GM13976 (cell line): ENCODE results near the gene MYRF.

Experiments
- DNase-seq: peaks from one replicate; pipeline ENCODE4 v3.0.0; 2012; ENCODE audit warnings: low spot score
- in situ Hi-C: fragments of 300-500 bp; cut with MboI; formaldehyde crosslinking; loops from one replicate; pipeline ENCODE4 v1.12.0; 2022; ENCODE audit warnings: low sequenced_read_pairs, mixed read lengths, inconsistent platforms; ENCODE audit not compliant: unreplicated experiment
- TF ChIP-seq, protein P1 (sequence below): IDR thresholded peaks from 2 replicates; pipeline ENCODE4 v1.5.1; 2012; ENCODE audit warnings: borderline replicate concordance, mild to moderate bottlenecking; ENCODE audit not compliant: insufficient read depth; ENCODE audit errors: extremely low read depth, missing control alignments, control extremely low read depth

MYRF gene

DNA sequence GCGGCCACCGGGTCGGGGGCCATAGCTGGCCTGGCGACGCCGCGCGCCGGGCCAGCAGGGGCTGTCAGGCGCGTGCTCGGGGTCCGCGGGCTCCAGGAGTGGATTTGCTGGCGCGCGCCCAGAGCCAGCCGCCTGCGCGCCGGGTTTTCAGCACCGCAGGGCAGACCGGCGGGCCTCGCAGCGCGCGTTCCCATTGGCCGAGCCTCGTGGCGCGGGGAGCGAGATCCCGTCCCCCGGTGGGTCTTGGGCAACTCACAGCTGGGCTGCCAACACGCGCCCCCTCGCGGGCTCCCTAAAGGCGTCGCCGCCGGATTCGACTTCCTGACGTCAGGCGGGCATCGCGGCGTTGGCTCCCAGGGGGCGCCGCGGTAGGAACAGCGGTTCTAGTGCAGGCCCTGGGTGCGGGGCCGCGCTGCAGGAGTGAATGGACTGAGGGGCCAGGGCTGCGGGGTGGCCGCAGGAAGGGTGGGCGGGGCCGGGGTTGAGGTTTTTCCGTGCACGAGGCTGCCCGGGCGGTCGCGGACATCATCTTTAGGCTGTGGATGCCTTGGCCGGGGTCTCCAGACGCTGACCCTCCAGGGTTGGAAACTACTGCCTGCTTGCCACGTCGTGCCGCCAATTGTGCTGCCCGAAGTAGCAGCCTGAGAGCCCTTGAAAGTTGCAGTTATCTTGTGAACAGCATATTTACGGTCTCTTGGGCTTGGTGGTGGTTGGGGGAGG is 64.5 kb downstream of the MYRF start, which contains the start of gene FADS1:
TSS of gene FADS1 (minus strand) at position 268 of the 720 bp plus-strand sequence. CDS start at position 194, 74 bp downstream.
- in situ Hi-C loops: no loop called here
- TF ChIP-seq, protein P1, sequence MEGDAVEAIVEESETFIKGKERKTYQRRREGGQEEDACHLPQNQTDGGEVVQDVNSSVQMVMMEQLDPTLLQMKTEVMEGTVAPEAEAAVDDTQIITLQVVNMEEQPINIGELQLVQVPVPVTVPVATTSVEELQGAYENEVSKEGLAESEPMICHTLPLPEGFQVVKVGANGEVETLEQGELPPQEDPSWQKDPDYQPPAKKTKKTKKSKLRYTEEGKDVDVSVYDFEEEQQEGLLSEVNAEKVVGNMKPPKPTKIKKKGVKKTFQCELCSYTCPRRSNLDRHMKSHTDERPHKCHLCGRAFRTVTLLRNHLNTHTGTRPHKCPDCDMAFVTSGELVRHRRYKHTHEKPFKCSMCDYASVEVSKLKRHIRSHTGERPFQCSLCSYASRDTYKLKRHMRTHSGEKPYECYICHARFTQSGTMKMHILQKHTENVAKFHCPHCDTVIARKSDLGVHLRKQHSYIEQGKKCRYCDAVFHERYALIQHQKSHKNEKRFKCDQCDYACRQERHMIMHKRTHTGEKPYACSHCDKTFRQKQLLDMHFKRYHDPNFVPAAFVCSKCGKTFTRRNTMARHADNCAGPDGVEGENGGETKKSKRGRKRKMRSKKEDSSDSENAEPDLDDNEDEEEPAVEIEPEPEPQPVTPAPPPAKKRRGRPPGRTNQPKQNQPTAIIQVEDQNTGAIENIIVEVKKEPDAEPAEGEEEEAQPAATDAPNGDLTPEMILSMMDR: peak; percentile 76
- peak; percentile 87 for DNase-seq

DNA sequence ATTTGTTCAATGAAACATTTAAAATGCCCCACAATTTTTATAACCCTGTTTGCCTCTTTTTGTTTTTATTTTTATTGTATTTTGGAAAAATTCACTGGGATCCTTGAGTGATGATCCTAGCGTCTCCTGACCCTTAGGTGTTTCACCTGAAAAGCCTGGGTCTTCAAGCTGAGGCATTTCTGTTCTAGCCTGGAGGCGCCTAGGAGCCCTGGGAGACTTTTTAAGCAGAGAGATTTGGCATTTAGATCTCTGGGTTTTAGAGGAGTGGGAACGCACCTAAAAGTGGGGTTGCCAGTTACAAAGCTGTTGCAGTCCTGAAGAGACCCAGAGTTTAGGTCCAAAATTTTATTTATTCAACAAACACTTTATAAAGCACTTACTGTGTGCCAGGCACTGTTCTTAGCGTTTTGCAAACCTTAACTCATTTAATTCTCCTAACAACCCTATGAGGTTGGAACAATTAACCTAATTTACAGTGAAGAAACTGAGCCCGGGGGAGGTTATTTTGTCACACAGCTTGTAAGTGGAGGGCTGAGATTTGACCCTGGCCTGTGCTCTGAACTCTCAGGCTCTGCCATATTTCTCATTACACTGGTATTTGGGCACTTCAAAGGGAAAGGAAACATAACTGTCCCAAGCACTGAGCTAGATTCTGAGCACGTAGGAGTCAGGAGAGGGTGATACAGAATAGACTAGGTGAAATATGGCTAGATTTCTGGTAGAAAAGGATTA is 65.2 kb downstream of the MYRF start:
- TF ChIP-seq, protein P1: no peak
- no peak for DNase-seq
- in situ Hi-C loops: no loop called here

DNA sequence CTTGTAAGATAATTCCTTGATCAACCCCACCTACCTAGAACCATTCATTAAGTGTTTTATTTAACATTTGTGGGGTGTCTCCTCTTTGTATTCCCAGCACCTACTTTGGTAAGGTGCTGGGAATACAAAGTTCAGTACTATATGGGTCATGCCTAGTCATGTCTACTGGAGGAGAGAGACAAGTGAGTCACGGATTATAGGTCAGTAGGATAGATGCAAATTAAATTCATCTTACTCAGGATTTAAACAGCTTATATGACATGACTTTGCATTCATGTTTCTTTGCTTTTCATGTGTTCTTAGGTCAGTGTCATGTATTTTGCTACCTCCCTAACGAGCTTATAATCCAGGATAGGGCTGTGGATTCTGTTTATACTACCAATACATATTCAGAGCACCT is 67.7 kb downstream of the MYRF start:
- in situ Hi-C loops: no loop called here
- TF ChIP-seq, protein P1: no peak
- no peak for DNase-seq

DNA sequence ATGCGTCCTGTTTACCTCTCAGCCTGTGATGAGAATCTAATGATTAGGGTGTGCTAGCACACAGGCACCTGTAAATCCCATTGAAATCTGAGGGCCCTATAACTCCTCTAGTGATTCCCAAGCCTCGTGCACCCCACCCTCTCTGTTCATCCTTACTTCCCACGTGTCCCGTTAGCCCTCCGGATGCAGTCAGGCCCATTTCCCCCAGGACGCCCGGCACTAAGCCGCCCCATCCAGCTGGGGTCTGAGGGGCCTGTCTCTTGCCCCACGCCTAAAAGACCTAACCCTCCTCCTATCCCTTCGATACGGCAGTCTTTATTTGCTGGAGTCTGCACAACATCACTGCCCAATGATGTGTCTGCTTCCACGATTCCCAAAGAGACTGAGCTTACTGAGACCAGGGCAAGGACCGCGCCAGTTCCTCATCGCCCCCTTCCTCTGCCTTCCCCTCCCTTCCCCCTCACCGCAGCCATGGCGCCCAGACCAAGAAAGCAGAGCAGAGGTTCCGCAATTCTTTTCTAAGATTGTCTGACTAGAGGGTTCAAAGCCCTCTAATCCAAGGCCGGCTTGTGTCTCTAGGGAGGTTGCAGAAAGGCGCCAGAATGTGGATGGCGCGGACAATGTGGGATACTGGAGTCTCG is 74.6 kb downstream of the MYRF start:
- DNase-seq: peak; percentile 45
- TF ChIP-seq, protein P1: no peak
- in situ Hi-C loops: no loop called here

DNA sequence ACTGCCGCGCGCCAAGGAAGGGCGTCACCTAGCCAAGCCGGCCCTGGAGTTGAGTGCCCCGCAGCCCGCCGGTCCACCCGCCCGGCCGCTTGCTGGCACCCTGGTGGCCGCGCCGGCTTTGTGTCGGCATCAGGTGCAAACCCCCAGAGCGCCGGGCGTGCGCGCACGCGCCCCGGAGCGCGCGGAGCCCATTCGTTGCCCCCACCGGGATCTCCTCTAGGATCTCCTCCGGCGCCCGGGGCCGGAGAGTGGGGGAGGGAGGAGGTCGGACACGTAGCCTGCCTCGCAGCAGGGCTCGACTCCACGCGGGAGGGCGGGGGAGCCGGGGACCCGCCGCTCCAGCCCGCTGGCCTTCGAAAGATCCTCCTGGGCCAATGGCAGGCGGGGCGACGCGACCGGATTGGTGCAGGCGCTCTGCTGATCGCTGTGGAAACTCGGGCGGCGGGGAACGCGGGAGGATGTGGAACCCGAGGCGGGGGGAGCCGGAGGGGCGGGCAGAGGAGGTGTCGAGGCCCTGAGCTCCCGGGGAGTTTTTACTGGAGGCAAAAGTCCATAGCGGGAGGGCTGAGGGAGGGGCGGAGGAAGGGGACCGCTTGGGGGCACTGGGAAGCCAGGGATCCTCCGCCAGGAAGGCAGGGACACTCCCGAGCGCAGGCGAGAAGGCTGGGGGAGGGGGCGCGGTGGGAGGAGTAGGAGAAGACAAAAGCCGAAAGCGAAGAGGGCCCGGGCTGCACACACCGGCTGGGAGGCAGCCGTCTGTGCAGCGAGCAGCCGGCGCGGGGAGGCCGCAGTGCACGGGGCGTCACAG is 75.3 kb downstream of the MYRF start, which contains the start of gene FADS2:
TSS of gene FADS2 (plus strand) at position 730 of the 808 bp plus-strand sequence. CDS start 91 bp downstream, outside the sequence.
- in situ Hi-C loops: no loop called here
- TF ChIP-seq, protein P1: no peak
- DNase-seq: peak; percentile 94

DNA sequence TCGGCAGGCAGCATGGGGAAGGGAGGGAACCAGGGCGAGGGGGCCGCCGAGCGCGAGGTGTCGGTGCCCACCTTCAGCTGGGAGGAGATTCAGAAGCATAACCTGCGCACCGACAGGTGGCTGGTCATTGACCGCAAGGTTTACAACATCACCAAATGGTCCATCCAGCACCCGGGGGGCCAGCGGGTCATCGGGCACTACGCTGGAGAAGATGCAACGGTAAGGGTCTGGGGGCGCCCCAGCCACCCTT is 75.9 kb downstream of the MYRF start:
- in situ Hi-C loops: no loop called here
- no peak for DNase-seq
- TF ChIP-seq, protein P1: no peak
